ENCODE data around the gene PLCXD1.

GRCh38 chrX:348461-349117, 67.4 kb downstream of the PLCXD1 start:
- TF ChIP-seq POLR2A (IDR thresholded peaks at IDR 0.05) (no peak), CTCF (IDR thresholded peaks at IDR 0.05) (no peak)

Data from ovary (tissue), 3 donors.